HG02885 (cell line): ENCODE measurements around the gene ZCCHC14.
"Not testable (repeated sequence)": the region's sequence is repeated elsewhere in the genome, so short reads cannot be mapped to it uniquely, and the experiment has no call there.

ENCODE experiments used
- ATAC-seq: cut with Tn5 transposase; IDR thresholded peaks from one replicate; pipeline ENCODE4 v1.9.1; 2021; ENCODE audit warnings: mild to moderate bottlenecking; ENCODE audit not compliant: unreplicated experiment, poor library complexity

Gene ZCCHC14

DNA sequence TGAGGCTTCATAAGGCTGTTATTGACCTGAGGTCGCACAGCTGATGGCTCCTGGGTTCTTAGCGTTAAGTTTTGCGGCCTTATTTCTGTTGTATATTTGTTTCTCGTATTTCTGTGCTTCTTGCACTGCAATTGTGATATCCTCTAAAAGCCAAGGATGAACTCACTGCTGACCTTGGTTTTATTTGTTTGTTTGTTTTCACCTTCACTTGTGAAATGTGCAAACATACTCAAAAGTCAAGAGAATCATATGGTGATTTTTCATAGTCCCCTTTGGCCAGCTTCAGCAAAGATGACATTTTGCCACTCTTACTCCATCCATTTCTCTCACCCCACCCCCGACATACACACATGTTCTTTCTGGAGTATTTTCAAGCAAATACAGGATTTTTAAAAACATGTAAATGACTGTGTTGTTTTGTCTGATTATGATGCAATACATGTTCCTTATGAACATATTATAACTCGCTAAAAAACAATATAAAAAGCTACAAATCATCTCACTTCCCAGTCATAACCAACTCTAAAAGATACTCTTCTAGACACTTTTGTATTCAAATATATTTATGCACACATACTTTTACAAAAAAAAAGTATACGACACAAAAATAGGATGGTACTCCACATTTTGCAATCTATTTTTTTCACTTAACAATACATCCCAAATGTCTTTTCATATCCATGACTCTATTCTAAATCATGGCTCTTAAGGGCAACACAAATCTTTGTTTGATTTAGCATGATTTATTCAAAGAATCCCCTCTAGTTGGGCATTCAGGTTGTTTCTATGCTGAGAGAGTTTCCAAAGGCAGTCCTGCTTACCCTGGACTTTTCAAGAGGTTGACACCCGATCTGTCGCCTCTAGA lies 5.7 kb upstream of the ZCCHC14 start:
- no peak for ATAC-seq

DNA sequence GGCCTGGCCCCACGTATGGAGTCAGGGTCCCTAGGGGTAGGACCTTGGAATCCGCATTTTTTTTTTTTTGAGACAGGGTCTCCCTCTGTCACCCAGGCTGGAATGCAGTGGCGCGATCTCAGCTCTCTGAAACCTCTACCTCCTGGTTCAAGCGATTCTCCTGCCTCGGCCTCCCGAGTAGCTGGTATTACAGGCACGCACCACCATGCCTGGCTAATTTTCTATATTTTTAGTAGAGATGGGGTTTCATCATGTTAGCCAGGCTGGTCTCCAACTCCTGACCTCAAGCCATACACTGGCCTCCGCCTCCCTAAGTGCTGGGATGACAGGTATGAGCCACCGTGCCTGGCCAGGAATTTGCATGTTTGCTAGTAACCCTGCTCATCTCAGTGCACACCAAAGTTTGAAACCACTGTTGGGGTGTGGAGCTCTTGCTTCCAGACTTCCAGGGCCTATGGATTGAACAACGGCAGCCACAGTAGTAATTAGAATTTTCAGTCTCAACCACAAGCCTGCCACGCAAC lies 5.0 kb upstream of the ZCCHC14 start:
- ATAC-seq, result not testable (repeated sequence)

DNA sequence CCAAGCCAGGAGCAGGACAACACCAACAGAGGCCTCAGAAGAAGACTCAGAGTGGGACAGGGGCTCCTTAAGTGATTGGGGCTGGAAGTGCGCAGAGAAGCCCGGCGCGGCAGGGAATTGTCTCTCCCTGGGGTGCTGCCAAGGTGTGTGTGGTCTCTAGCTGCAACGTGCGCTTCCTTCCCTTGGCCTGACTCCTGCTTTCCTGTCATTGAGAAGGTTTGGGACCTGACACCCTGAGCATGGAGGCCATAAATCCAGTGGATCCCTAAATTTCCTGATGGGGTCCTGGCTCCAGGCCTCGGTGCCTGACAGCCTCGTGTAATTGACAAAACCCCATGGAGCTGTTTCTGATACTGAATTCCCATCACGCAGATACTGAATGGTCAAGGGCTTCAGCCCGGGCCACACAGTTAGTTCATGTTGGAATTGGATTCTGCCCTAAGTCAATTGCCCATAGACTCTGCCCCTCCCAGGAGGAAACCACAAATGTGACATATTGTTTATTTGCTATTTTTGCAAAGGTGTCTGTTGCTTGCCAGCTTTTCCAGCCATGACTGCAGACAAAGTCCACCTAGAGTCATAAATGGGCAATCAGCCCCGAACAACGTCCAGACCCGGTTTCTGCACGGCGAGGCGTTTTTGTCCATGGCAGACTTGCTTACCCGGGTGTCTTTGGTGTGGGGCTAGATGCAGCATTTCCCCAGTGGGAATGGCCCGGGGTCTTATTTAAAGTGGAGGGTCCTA lies 4.4 kb upstream of the ZCCHC14 start:
- ATAC-seq, result not testable (repeated sequence)

DNA sequence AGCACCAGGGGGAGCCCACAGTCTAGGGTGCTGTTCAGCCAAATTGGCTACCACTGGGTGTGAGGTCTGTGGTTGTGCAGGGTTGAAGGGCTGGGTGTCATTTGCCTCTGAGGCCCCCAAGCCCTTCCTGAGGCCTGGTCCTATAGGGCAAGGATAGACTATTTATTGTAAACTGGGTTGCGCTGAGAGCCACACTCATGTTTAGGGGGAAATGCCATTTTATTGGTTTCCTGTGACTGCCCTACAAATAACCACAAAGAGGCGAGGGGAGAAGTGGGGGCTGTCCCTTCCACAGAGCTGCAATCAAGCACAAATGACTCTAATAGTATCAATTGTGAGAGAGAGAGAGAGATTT lies 3.6 kb upstream of the ZCCHC14 start:
- no peak for ATAC-seq

DNA sequence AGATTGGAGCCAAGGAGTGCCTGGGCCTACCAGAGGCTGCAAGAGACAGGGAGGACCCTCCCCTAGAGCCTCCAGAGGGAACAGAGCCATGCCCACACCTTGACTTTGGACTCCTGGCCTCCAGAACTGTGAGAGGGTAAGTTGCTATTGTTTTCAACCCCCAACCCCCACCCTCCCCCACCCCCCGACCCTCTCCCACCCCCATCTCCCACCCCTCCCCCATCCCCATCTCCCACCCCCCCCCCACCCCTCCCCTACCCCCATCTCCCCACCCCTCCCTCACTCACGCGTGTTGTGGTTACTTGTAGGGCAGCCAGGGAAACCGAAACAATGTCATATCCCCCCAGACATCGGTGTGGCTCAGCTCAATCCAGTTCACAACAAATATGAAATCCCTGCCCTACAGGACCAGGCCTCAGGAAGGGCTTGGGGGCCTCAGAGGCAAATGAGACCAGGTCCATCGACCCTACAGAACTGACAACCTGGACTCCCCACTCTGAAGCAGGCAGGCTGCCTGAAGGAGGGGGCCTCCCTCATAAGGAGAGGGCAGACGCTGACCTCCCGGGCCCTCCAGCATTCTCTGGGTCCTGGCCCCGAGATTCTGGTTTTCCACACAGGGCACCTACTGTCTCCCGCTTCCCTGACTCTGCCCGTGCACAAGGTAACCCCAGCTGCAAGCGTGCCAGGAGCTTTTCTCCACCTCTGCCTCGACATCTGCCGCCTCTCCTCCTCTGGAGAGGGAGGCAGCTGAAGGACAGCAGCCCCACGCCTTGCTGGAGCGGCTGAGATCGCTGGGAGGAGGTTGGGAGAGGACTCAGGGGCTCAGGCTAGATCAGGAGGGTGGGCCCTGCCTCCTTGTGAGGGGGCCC lies 3.0 kb upstream of the ZCCHC14 start:
- no peak for ATAC-seq

DNA sequence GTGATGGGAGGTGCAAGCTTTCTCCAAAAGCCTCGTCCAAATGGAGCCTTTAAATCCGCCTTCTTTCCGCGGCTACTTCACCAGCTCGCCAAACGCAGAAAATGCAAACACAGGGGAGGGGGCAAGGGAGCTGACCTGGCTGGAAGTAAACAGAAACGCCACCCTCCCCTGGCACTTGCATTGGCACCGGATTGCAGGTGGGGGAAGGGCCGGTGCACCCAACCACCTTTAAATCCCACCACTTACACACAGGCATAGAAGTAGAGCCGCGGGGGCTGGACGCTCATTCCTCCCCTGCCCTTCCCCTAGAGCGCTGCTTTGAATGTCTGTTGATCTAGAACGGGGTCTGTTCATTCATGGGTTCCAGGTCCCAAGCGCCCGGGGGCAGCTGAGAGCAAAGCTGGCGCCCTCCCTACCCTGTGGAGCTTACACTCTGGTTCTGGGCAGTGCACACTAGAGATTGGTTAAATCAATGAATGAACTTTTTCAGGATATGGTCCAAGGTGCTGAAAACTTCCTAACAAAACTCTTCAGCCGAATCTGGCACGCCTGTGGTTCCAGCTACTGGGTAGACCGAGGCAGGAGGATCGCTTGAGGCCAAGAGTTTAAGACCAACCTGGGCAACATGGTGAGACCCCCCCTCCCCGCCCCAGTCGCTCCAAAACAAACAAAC lies 920 bp upstream of the ZCCHC14 start:
- no peak for ATAC-seq

DNA sequence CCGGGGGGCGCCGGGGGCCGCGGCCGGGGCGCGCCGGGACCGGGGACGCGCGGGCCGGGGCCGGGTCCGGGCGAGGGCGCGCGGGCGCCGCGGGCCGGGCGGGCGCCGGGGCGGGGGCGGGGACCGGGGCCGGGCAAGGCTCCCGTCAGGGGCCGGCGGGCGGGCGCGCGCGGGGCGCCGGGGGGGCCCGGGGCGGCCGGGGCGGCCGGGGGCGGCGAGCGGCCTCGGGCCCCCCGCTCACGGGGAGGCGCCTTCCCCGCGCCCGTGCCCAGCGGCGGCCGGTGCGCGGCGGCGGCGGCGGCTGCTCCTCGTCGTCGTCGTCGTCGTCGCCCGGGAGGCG lies 563 bp downstream of the ZCCHC14 start:
- ATAC-seq, result no peak

DNA sequence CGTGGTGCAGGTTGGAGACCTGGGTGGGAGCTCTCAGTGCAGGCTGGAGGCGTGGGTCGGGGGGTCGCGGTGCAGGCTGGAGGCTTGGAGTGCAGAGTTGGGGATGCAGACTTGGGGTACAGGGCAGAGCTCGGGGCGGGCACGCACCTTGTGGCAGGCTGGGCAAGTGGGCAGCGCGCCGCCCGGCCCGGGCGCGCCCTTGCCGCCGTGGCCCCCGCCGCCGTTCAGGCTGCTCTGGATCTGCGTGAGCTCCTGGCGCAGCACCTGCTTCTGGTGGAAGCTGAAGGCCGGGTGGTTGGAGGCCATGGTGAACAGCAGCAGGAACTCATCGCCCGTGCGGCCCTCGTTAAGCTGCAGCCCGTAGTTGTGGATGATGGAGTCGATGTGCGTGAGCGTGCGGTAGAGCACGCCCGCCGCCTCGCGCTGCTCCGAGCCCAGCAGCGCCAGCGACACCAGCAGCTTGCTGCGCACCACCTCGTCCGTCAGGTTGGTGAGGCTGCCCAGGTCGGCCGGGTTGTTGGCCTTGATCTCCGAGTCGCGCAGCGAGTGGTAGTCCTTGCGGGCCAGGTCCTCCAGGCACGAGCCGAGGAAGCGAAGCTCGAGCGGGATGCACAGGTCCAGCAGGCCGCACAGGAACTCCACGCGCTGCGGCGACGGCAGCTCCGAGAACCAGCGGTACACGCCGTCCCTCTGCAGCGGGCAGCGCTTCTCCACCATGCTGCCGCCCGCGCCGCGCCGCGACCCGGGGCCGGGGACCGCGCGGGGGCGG lies 1.1 kb downstream of the ZCCHC14 start:
- ATAC-seq, result no peak

DNA sequence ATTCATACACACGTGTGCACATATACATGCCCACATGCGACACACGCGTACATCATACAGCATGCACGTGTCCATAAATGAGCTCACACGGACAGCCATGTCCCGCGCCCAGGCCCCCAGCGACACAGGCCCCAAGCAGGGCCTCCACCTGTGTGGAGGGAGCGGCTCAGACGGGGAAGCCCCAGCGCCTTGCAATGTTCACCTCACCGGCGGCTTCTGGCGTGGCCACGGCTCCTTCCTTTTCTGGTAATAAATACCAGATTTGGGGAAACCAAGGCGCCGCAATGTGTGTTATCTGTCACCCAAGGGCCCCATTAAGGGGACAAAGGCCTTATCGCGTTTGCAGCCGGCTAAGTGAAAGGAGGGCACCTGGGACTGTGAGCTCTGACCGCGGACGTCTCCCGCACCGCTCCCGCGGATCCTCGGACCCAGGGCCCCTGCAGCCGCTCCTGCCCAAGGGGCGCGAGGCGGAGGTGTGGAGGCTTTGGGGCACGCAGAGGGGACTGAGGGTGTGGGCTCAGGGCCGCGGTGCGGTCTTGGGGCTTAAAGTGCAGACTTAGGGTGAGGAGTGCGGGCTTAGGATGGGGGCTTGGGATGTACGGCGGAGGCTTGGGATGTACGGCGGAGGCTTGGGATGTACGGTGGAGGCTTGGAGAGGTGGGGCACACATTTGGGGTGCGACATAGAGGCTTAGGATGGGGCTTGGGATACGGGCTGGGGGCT lies 1.9 kb downstream of the ZCCHC14 start:
- ATAC-seq, result not testable (repeated sequence)

DNA sequence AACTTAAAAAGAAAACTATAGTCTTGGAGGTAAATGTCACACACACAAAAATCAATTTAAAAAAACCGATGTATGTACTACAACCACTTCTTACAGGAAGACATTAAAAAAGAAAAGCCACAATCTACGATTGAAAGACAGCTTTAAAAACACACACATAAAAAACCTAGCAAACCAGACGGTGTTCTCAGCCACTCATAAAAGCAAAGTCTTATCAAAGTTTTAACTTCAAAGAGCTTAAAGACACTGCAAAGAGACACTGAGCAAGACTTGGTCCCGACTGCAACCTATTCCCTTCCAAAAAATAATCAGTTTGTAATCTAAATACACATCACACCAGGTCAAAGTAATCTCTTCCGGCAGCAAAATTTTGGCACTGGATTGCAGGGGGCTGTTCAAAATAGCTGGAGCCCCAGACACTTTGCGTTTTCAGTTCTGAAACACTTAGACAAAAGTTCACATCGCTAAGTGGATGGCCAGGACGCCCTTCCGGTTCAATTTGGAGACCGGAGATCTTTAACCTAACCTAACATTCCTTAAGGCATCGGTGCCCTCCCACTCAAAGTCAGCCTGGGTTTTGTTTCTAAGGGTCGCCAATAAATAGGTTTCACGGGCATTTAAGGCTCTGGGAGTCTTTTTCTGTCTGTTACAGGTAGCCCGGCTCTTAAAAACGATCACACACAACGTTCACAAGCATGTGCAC lies 2.6 kb downstream of the ZCCHC14 start:
- ATAC-seq, result no peak

DNA sequence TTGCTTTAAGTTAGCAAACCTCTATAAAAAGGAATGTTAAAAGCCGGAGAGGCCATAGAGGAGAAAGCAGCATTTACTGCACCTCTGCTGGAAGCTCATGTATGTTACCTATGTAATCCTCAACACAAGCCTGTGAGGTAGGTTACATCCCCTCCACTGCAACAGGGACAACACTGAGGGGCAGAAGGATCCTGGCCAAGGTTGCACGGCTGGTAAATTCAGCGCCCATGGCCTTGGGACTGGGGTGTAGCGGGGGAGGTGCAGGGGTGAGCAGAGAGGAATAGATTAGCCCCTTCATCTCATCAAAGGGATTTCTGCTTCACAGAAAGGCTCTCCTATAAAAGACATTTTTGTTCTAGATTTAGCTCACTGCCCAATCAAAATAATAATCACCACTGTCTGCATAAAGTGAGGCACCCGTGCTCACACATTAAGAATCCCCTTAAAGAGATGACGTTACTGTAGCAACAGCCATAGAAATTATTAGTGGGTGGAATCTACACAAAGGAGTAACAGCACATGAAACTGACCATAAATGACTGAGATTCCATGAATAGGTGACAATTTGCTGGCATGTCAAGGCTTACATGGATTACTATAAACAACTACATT lies 3.3 kb downstream of the ZCCHC14 start:
- no peak for ATAC-seq

DNA sequence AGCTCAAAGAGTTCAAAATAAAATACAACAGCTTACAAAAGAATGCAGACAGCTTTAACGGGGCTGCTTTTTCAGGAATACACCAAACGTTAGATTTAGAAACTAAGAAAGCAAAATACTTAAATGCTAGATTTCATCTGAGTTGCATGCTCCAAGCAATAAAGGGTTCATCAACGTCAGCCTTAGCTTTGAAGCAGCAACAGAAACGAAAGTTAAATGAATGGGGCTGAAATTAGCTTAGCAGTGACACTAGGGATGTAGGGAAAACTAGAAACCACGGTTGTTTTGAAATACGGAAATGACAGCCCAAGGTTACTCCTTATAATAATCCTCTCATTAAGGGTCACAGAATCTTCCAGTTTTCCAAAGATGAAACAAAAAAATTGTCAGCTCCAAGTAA lies 3.9 kb downstream of the ZCCHC14 start:
- not testable (repeated sequence) for ATAC-seq

DNA sequence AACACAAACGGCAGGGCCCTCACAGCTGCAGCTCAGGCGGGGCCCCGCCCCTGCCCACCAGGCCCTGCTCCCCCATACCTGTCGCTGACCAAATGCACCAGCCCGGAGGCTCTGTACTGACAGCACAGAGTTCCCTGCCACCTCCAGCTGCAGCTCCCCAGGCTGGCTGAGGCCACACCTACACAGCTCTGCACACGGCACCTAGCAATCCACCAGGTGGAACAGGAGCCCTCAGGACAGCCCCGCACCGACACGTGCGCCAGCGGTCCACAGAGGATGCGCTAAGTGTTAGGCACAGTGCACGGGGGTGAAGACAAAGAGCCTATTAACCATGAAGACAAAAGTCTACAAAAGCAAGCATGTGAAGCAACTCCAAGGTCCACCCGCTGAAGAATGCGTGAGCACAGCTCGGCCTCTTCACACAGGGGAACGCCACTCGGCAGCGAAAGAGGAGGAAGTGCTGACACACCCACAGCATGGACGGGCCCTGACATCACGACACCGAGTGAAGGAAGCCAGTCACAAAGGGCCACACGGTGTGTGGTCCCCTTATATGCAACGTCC lies 5.4 kb downstream of the ZCCHC14 start:
- ATAC-seq, result no peak

DNA sequence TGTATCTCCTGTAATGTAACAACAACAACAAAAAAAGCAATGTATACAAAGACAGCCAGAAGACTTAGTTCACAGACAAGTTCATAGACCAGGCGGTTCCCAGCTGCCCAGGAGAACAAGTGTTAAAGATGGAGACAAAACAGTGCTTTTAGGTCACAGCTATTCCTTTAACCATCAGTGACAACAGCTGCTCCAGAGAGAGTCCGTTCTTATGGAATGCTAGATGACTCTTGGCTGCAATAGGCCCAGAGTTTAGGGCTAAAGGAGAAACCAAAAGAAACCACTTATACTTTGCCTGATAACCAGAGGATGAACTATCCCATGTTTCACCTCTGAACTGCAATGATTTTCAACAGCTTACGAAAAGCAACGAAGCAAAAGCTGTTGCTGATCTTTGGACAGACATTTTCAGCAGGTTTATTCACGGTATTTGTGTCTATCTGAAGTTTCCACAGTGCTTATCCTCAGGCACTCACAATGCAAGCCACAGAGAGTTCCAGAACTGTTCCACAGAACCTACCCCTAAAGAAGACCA lies 6.0 kb downstream of the ZCCHC14 start:
- ATAC-seq, result no peak

DNA sequence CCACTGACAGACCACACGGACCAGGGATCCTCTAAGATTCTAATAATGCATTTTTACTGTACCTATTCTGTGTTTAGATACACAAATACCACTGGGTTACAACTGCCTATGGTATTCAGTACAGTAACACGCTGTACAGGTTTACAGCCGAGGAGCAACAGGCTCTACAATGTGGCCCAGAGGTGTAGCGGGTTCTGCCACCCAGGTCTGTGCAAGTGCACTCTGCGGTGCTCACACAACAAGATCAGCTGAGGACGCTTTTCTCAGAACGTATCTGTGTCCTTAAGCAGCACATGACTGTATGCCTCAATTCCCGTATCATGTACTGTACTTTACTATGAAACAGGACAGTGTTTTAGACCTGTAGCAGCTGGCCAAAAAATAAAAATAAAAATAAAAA lies 6.5 kb downstream of the ZCCHC14 start:
- no peak for ATAC-seq

DNA sequence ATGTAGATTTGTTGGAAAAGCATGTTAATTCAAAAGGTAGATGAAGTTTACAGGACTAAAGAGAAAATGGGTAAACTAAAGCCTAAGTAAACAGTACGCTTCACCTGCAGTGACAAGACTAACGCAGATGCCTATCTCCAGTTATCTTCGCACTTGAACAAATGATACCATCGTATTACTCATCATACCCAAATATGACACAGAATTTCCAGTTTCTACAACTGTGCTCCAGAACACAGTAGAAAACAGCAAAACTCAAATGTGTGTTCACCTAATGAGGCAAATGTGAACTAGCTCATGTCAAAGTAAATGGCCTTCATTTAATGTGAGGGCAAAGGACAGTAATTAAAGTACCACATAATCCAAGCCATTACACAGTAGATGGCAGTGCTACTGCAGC lies 7.0 kb downstream of the ZCCHC14 start:
- not testable (repeated sequence) for ATAC-seq
